Astrocyte (in vitro differentiated cells and primary cell): ENCODE measurements around the gene ABCA4. TPM values are rescaled to one million over a fixed set of nuclear protein-coding genes. Genes with fewer than 3 reads are reported as not detected.

Experiments
- DNase-seq: peaks from one replicate; pipeline ENCODE4 v3.0.0-alpha.2; 2010; ENCODE audit warnings: low read depth
- FAIRE-seq: peaks from 2 replicates; lab custom pipeline; 2011; peaks lifted over from hg19 to GRCh38; lab: Jason Lieb, UNC
- H2AFZ ChIP-seq: 2 replicates; pipeline ENCODE4 v1.6.0; 2012; ENCODE audit warnings: low read depth, low read length, inconsistent platforms
- H3K27ac ChIP-seq: 2 replicates; pipeline ENCODE4 v1.5.1; 2011; ENCODE audit warnings: low read depth, low read length, inconsistent platforms
- H3K27me3 ChIP-seq: 2 replicates; pipeline ENCODE4 v1.6.0; 2011; ENCODE audit warnings: low read length, inconsistent platforms; ENCODE audit not compliant: insufficient read depth
- H3K36me3 ChIP-seq: 2 replicates; pipeline ENCODE4 v1.5.1; 2011; ENCODE audit warnings: low read length, inconsistent platforms; ENCODE audit not compliant: insufficient read depth
- H3K4me1 ChIP-seq: 2 replicates; pipeline ENCODE4 v1.5.1; 2011; ENCODE audit warnings: low read length, inconsistent platforms; ENCODE audit not compliant: insufficient read depth
- H3K4me2 ChIP-seq: 2 replicates; pipeline ENCODE4 v1.6.0; 2012; ENCODE audit warnings: low read length, inconsistent platforms
- H3K4me3 ChIP-seq: 2 replicates; pipeline ENCODE4 v1.5.1; 2011; ENCODE audit warnings: low read depth, mild to moderate bottlenecking, low read length, inconsistent platforms; ENCODE audit not compliant: insufficient read depth
- H3K79me2 ChIP-seq: 2 replicates; pipeline ENCODE4 v1.6.0; 2012; ENCODE audit warnings: mild to moderate bottlenecking, low read length, inconsistent platforms; ENCODE audit not compliant: insufficient read depth
- H3K9ac ChIP-seq: 2 replicates; pipeline ENCODE4 v1.6.0; 2012; ENCODE audit warnings: mild to moderate bottlenecking, low read length, inconsistent platforms
- H3K9me3 ChIP-seq: 2 replicates; pipeline ENCODE4 v1.5.1; 2012; ENCODE audit warnings: low read depth, mild to moderate bottlenecking, low read length, inconsistent platforms; ENCODE audit not compliant: insufficient read depth
- H4K20me1 ChIP-seq: 2 replicates; pipeline ENCODE4 v1.6.0; 2012; ENCODE audit warnings: low read length, inconsistent platforms; ENCODE audit not compliant: insufficient read depth
- H3K27ac Mint-ChIP-seq: one replicate; pipeline ENCODE4 v1.8.0; 2021; ENCODE audit warnings: mild to moderate bottlenecking, mixed read lengths; ENCODE audit not compliant: unreplicated experiment
- H3K27me3 Mint-ChIP-seq: one replicate; pipeline ENCODE4 v1.8.0; 2021; ENCODE audit warnings: low read depth, mixed read lengths; ENCODE audit not compliant: unreplicated experiment
- H3K36me3 Mint-ChIP-seq: one replicate; pipeline ENCODE4 v1.8.0; 2021; ENCODE audit warnings: low read depth, mixed read lengths; ENCODE audit not compliant: unreplicated experiment
- H3K4me1 Mint-ChIP-seq: one replicate; pipeline ENCODE4 v1.8.0; 2021; ENCODE audit warnings: low read depth, mixed read lengths; ENCODE audit not compliant: unreplicated experiment
- H3K4me3 Mint-ChIP-seq: one replicate; pipeline ENCODE4 v1.8.0; 2021; ENCODE audit warnings: mild to moderate bottlenecking, moderate library complexity, mixed read lengths; ENCODE audit not compliant: unreplicated experiment
- H3K9me3 Mint-ChIP-seq: one replicate; pipeline ENCODE4 v1.8.0; 2021; ENCODE audit warnings: mild to moderate bottlenecking, mixed read lengths; ENCODE audit not compliant: unreplicated experiment
- EZH2 ChIP-seq: IDR thresholded peaks from 2 replicates; pipeline ENCODE4 v1.6.1; 2012; ENCODE audit warnings: mild to moderate bottlenecking, low read length, inconsistent platforms; ENCODE audit not compliant: insufficient read depth
- total RNA-seq: library from RNA; stranded (reverse); gene quantifications from 2 replicates; pipeline ENCODE4 v1.2.1, GENCODE V29; 2021
- TF ChIP-seq, protein P1 (sequence below): IDR thresholded peaks from 2 replicates; pipeline ENCODE4 v1.5.1; 2011; ENCODE audit warnings: low read depth, mild to moderate bottlenecking, inconsistent platforms, low read length, moderate library complexity; ENCODE audit not compliant: insufficient read depth

The ABCA4 gene
- total RNA-seq, 1 donor from 2014 or later = 0.20 TPM

DNA sequence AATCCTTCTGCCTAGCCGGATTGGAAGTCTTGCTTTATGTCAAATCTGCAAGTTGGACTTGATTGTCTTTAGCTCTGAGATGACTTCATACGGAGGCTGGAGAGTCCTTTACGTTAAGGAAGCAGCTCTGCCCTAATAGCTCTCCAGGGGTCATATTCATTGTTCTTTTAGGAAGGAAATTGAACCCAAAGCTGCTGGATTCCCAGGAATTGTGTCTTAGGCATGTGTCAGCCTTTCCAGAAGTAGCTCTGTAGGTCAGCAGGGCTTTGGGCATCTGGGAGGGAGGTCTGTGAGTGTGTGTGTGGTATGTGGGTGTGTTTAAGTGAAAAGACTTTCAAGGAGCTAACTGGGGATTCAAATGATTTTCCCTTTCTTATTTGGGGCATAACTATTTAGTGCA is 82.4 kb downstream of the ABCA4 start:
- peak overlapping the region; percentile 81 for H3K27ac Mint-ChIP-seq

DNA sequence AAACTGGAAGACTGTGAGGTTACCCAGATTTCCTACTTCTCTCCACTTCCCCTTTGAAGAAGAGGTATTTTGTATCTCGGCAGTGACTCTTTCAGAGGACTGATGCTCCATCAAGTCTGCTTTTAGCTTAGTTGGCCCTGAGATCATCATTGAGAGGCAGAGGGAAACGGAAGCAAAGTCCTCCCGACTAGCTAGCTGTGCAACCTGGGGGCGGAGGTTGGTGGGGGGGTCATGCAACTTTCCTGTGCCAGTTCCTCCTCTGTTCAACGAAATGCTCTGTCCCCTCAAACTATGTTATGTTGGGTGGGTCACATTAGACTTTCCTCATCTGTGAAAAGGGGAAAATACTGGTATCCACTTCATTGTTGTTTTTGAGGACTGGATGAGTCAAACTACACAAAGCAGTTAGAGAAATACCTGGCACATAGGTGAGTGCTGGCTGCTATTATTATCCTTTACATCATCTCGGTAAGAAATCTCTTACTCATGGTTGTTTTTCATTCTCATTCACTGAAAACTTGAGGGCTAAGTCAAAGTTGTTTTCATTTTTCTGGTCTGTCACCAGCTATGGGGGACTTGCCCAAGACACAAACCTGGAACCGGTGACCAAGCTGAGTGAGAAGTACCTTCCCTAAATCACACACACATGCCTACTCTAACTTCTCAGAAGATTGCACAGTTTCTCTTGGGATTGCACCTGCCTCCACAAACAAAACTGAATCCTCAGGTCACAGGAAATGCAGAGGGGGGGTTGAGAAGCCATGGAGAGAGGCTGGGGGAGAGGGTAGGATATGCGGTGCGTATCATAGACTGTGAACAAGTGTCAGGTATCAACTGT is 83.3 kb downstream of the ABCA4 start:
- Histone ChIP-seq H4K20me1 (no peaks in the 10 kb centered on the region), H2AFZ (no peak overlapping the region), H3K4me1 (peaks cover 13% of the 10 kb centered on the region), H3K79me2 (no peaks in the 10 kb centered on the region), H3K4me2 (no peak overlapping the region), H3K27me3 (no peaks in the 10 kb centered on the region), H3K27ac (no peak overlapping the region), H3K9me3 (no peaks in the 10 kb centered on the region), H3K36me3 (no peaks in the 10 kb centered on the region), H3K4me3 (no peak overlapping the region), H3K9ac (no peak overlapping the region)
- H3K36me3 Mint-ChIP-seq = no peaks in the 10 kb centered on the region
- no peaks in the 10 kb centered on the region for H3K9me3 Mint-ChIP-seq
- peaks cover 23% of the 10 kb centered on the region for H3K4me1 Mint-ChIP-seq
- TF ChIP-seq, protein P1, sequence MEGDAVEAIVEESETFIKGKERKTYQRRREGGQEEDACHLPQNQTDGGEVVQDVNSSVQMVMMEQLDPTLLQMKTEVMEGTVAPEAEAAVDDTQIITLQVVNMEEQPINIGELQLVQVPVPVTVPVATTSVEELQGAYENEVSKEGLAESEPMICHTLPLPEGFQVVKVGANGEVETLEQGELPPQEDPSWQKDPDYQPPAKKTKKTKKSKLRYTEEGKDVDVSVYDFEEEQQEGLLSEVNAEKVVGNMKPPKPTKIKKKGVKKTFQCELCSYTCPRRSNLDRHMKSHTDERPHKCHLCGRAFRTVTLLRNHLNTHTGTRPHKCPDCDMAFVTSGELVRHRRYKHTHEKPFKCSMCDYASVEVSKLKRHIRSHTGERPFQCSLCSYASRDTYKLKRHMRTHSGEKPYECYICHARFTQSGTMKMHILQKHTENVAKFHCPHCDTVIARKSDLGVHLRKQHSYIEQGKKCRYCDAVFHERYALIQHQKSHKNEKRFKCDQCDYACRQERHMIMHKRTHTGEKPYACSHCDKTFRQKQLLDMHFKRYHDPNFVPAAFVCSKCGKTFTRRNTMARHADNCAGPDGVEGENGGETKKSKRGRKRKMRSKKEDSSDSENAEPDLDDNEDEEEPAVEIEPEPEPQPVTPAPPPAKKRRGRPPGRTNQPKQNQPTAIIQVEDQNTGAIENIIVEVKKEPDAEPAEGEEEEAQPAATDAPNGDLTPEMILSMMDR = no peak
- no peak for TF ChIP-seq EZH2
- no peak for FAIRE-seq
- H3K4me3 Mint-ChIP-seq = no peak overlapping the region
- H3K27me3 Mint-ChIP-seq = peaks cover 12% of the 10 kb centered on the region
- no peak for DNase-seq
- H3K27ac Mint-ChIP-seq = no peak overlapping the region

More for the DNA sequence above, 82.4 kb downstream of the ABCA4 start:
- Histone ChIP-seq H3K27ac (no peak overlapping the region), H3K4me2 (no peak overlapping the region), H2AFZ (no peak overlapping the region), H3K79me2 (no peaks in the 10 kb centered on the region), H3K4me3 (no peak overlapping the region), H4K20me1 (no peaks in the 10 kb centered on the region), H3K9ac (no peak overlapping the region), H3K9me3 (no peaks in the 10 kb centered on the region), H3K4me1 (peaks cover 13% of the 10 kb centered on the region), H3K36me3 (no peaks in the 10 kb centered on the region), H3K27me3 (no peaks in the 10 kb centered on the region)
- peak; percentile 24 for DNase-seq
- Mint-ChIP-seq H3K36me3 (no peaks in the 10 kb centered on the region), H3K4me1 (peaks cover 23% of the 10 kb centered on the region), H3K9me3 (no peaks in the 10 kb centered on the region), H3K27me3 (peaks cover 9% of the 10 kb centered on the region), H3K4me3 (no peak overlapping the region)
- FAIRE-seq = no peak
- TF ChIP-seq EZH2 = no peak

DNA sequence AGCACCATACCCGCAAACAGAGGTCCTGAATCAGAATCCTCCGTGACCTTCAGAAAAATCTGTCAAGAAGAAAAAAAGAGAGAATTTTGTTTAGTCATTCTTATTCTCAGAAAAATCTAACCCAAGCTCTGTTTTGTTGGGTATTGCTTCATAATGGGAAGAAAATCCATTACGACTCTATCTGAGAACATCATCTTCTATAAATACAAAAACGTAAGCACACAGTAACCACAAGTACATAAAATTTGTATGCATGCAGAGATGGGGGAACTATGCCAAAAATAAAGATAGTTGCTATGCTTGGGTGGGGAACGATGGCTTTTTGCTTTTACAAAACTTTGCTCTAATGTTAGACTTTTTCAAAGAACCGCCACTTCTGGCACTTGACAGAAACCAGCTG is 84.2 kb downstream of the ABCA4 start:
- no peaks in the 10 kb centered on the region for H3K27me3 ChIP-seq
- TF ChIP-seq, protein P1 = no peak
- no peak for TF ChIP-seq EZH2
- H3K4me2 ChIP-seq = no peak overlapping the region
- Mint-ChIP-seq H3K9me3 (no peaks in the 10 kb centered on the region), H3K27ac (no peak overlapping the region), H3K36me3 (no peaks in the 10 kb centered on the region), H3K27me3 (peaks cover 12% of the 10 kb centered on the region), H3K4me1 (peaks cover 23% of the 10 kb centered on the region), H3K4me3 (no peak overlapping the region)
- H3K4me1 ChIP-seq = peaks cover 13% of the 10 kb centered on the region
- no peaks in the 10 kb centered on the region for H3K9me3 ChIP-seq
- H3K36me3 ChIP-seq = no peaks in the 10 kb centered on the region
- no peak overlapping the region for H2AFZ ChIP-seq
- DNase-seq (peak; percentile 70), FAIRE-seq (no peak)
- H3K4me3 ChIP-seq = no peak overlapping the region
- H3K79me2 ChIP-seq = no peaks in the 10 kb centered on the region
- no peak overlapping the region for H3K27ac ChIP-seq
- H3K9ac ChIP-seq = no peak overlapping the region
- H4K20me1 ChIP-seq = no peaks in the 10 kb centered on the region
